B cell (primary cell): Measurements from ENCODE around the gene RNF207.

Experiments used
- EZH2 ChIP-seq: IDR thresholded peaks from 2 replicates; pipeline ENCODE4 v1.6.1; 2012; ENCODE audit warnings: borderline replicate concordance, low read depth, mild to moderate bottlenecking, moderate library complexity, low read length; ENCODE audit not compliant: insufficient read depth, poor library complexity, severe bottlenecking
- TF ChIP-seq, protein P1 (sequence below): fragments of 200-600 bp; IDR thresholded peaks from one replicate; pipeline ENCODE4 v1.8.0; 2022; ENCODE audit warnings: antibody characterized with exemption, mild to moderate bottlenecking

DNA sequence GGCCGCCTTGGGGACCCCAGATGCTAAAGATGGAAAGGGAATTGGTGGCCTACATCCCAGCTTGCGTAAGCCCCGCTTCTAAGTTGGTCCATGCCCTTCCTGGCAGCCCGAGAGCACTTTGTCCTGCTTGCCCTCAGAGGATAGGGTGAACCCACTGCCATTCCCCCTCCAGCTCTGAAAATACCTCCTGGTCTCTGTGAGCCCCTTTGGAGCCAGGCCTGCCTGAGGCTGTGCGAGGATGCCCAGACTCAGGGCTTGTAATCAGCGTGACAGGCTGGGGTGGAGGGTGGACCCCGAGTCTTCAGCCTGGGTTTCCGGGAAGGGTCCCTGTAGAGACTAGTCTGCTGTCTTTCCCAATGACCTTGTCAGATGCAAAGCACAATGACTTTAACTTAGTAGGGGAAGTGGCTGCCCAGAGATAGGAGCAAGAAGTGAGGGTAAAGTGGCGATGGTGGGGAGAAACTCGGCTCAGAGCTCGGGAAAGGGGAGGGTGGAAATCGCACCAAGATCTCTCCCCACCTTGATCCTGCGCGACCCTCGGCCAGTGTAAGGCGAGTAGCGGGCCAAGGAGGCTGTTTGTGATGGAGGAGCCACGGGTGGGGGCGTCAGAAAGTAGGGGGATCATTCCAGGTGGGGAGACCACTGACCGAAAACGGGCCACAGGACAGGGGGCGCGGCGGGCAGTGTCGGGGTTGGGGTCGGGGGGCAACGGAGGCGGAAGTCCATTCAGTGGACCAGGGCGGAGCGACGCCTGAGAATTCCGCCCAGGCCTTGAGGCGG, 35.4 kb downstream of the RNF207 start:
- TF ChIP-seq, protein P1, sequence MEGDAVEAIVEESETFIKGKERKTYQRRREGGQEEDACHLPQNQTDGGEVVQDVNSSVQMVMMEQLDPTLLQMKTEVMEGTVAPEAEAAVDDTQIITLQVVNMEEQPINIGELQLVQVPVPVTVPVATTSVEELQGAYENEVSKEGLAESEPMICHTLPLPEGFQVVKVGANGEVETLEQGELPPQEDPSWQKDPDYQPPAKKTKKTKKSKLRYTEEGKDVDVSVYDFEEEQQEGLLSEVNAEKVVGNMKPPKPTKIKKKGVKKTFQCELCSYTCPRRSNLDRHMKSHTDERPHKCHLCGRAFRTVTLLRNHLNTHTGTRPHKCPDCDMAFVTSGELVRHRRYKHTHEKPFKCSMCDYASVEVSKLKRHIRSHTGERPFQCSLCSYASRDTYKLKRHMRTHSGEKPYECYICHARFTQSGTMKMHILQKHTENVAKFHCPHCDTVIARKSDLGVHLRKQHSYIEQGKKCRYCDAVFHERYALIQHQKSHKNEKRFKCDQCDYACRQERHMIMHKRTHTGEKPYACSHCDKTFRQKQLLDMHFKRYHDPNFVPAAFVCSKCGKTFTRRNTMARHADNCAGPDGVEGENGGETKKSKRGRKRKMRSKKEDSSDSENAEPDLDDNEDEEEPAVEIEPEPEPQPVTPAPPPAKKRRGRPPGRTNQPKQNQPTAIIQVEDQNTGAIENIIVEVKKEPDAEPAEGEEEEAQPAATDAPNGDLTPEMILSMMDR, result no peak
- no peak for TF ChIP-seq EZH2
